Transverse colon (tissue), 4 donors: ENCODE measurements around the gene ORC2. TPM values are rescaled to one million over a fixed set of nuclear protein-coding genes. Genes with fewer than 3 reads are reported as not detected.

ENCODE experiments used
- DNase-seq: peaks from one replicate; pipeline ENCODE4 v3.0.0-alpha.2; 2019
- H3K27ac ChIP-seq, 4 donors: fragments of 200-600 bp; sonication (generic); 2 replicates each; pipeline ENCODE4 v1.5.1; 2016 to 2018; ENCODE audit warnings: inconsistent platforms in 4 of 4
- H3K27me3 ChIP-seq: fragments of 200-600 bp; sonication (generic); 2 replicates; pipeline ENCODE4 v1.5.1; 2017; ENCODE audit warnings: inconsistent platforms
- H3K36me3 ChIP-seq, 4 donors: fragments of 200-600 bp; sonication (generic); 2 replicates each; pipeline ENCODE4 v1.5.1; 2017 to 2019; ENCODE audit warnings: inconsistent platforms in 4 of 4
- H3K4me1 ChIP-seq, 4 donors: fragments of 200-600 bp; sonication (generic); 2 replicates each; pipeline ENCODE4 v1.5.1; 2017 to 2020; ENCODE audit warnings: inconsistent platforms in 4 of 4
- H3K4me3 ChIP-seq, 4 donors: fragments of 200-600 bp; sonication (generic); 1 replicate in 1 of 4; 2 replicates in 3 of 4; pipeline versions ENCODE4 v1.5.1 to v1.6.1; 2017 to 2019; ENCODE audit warnings: inconsistent platforms in 4 of 4
- H3K9me3 ChIP-seq, 2 donors: fragments of 200-600 bp; sonication (generic); 2 replicates each; pipeline ENCODE4 v1.5.1; 2017 to 2019; ENCODE audit warnings: inconsistent platforms in 2 of 2
- EP300 ChIP-seq: sonication (generic); formaldehyde crosslinking; IDR thresholded peaks from one replicate; pipeline ENCODE4 v1.6.1; 2017; ENCODE audit warnings: antibody characterized with exemption, low read depth
- POLR2A ChIP-seq: fragments of 450-650 bp; IDR thresholded peaks from one replicate; pipeline ENCODE4 v1.6.1; 2016; ENCODE audit warnings: antibody characterized with exemption, mild to moderate bottlenecking, moderate library complexity
- POLR2AphosphoS5 ChIP-seq, 3 donors: sonication (generic); formaldehyde crosslinking; IDR thresholded peaks; one replicate each; pipeline ENCODE4 v1.6.1; 2016; ENCODE audit warnings: antibody characterized with exemption in 3 of 3
- WGBS, 2 donors: methylation state at CpG; one replicate each; pipeline ENCODE4 v1.1.5; 2018; ENCODE audit warnings: low coverage in 1 of 2; 5-methylcytosine and 5-hydroxymethylcytosine counted together
- in situ Hi-C, 4 donors: fragments of 200-750 bp; cut with MboI; loops; one replicate each; pipeline versions ENCODE4 v1.15.0 to v1.15.1; 2017; ENCODE audit warnings: low sequenced_read_pairs in 3 of 4, low pct_ligation_motif_present in 1 of 4, low pct_unique_long_range_greater_than_20kb in 1 of 4
- intact Hi-C: fragments of 100-400 bp; cut with DNase I; formaldehyde crosslinking; loops from one replicate; pipeline ENCODE4 v1.15.1; 2023; ENCODE audit warnings: low total_unique reads
- total RNA-seq, 4 donors: library from RNA; depleted of rRNA; stranded (reverse); fragments of >200 nt; gene quantifications; one replicate each; pipeline ENCODE4 v1.1.0, GENCODE V29; 2016
- TF ChIP-seq, protein P1 (sequence below), 5 experiments: fragments of 200-600 bp in 3 of 5; fragments of 450-650 bp in 2 of 5; sonication (generic) in 3 of 5; IDR thresholded peaks; 1 replicate in 2 of 5; 2 replicates in 3 of 5; pipeline ENCODE4 v1.5.1; 2016 to 2017; ENCODE audit warnings: antibody characterized with exemption in 5 of 5, inconsistent platforms in 3 of 5, mild to moderate bottlenecking in 2 of 5, moderate library complexity in 1 of 5

The ORC2 gene
- total RNA-seq, 4 donors from 2014 or later, result 15.1 to 30.5 (median 20.8) TPM

DNA sequence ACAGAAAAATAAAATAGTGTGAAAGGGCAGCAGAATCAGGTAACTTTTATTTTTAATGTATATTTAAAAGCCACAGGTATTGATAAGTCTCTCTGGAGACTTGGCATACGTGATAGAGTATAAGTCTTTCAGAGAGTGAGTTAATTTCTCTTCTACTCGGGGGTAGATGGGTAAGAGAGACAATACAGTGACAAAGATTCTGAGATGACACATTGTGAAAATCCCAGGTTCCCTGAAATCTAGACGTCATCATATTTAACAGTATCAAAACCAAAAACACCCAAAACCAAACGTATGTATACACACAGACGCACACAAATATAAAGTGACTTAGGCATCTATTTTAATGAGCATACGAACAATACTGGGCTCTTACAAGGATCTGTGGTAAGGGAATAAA, 41.0 kb downstream of the ORC2 start:
- TF ChIP-seq EP300 (no peak), POLR2AphosphoS5 (IDR thresholded peaks at IDR 0.05) (no peak), POLR2A (no peak)
- TF ChIP-seq, protein P1, sequence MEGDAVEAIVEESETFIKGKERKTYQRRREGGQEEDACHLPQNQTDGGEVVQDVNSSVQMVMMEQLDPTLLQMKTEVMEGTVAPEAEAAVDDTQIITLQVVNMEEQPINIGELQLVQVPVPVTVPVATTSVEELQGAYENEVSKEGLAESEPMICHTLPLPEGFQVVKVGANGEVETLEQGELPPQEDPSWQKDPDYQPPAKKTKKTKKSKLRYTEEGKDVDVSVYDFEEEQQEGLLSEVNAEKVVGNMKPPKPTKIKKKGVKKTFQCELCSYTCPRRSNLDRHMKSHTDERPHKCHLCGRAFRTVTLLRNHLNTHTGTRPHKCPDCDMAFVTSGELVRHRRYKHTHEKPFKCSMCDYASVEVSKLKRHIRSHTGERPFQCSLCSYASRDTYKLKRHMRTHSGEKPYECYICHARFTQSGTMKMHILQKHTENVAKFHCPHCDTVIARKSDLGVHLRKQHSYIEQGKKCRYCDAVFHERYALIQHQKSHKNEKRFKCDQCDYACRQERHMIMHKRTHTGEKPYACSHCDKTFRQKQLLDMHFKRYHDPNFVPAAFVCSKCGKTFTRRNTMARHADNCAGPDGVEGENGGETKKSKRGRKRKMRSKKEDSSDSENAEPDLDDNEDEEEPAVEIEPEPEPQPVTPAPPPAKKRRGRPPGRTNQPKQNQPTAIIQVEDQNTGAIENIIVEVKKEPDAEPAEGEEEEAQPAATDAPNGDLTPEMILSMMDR (IDR thresholded peaks at IDR 0.05), result no peak
- H3K36me3 ChIP-seq, result peaks cover 0 to 62% (median 31%) of the 10 kb centered on the region in 4 donors
- no peaks in the 10 kb centered on the region for H3K27me3 ChIP-seq
- H3K27ac ChIP-seq, result no peak overlapping the region
- WGBS, 2 donors, result 83 to 88% methylated on average over 3 to 6 of the region's 6 CpGs
- intact Hi-C loops (no loop called here), in situ Hi-C loops (loop anchor here in 3 of 4 donors (25.0 kb wide), 3 partner anchors 140 to 465 kb away; partner anchors contain the start of genes HYCC2 (in 2 of the 3) and NDUFB3 (in 2 of the 3))
- no peaks in the 10 kb centered on the region for H3K4me1 ChIP-seq
- no peak overlapping the region for H3K4me3 ChIP-seq
- no peaks in the 10 kb centered on the region for H3K9me3 ChIP-seq
- no peak for DNase-seq

DNA sequence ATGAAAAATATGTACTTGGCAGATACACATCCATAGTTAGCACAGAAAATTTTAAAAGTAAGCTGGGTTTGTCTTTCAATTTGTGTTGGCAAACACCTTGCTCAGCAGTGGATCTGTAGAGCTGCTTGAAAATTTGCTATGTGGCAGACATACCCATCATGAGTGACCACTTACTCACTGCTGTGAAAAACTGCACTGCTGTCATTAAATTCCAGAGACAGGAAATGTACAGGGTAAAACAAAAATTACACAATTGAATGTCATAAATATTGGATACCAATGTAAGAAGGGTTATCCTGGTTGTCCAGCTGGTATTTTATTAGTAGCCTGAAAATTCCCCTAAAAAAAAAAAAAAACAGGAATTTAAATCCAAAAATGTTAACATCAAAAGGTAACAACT, 49.8 kb downstream of the ORC2 start:
- no peak for DNase-seq
- no peaks in the 10 kb centered on the region for H3K27me3 ChIP-seq
- no peak overlapping the region for H3K4me3 ChIP-seq
- H3K9me3 ChIP-seq, result no peaks in the 10 kb centered on the region
- H3K36me3 ChIP-seq, result peaks cover 0 to 63% (median 29%) of the 10 kb centered on the region in 4 donors
- in situ Hi-C loops (loop anchor here in 3 of 4 donors (5.0 to 25.0 kb wide), 4 partner anchors 149 to 474 kb away; partner anchors contain the start of genes HYCC2 (in 2 of the 3) and NDUFB3 (in 2 of the 3)), intact Hi-C loops (no loop called here)
- H3K27ac ChIP-seq, result no peak overlapping the region
- no peaks in the 10 kb centered on the region for H3K4me1 ChIP-seq
- TF ChIP-seq POLR2AphosphoS5 (IDR thresholded peaks at IDR 0.05) (no peak), POLR2A (no peak), EP300 (no peak)
- TF ChIP-seq, protein P1 (IDR thresholded peaks at IDR 0.05), result no peak

DNA sequence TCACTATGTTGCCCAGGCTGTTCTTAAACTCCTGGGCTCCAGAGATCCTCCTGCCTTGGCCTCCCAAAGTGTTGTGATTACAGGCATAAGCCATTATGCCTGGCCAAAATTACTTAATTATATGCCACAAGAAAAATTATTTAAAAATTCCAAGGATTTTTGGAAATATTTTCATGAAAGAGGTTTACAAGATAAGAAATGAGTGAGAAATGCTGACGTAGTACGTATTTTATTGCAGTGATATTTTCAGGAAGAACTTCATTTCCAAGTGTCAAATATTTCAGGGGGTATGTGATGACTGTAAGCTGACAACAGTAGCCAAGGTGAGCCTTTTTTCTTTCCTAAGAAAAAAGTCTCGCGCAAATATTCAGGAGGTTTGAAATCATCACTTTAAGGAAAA, 53.5 kb downstream of the ORC2 start:
- Histone ChIP-seq H3K4me1 (no peaks in the 10 kb centered on the region), H3K27me3 (no peaks in the 10 kb centered on the region), H3K36me3 (peaks cover 0 to 48% (median 18%) of the 10 kb centered on the region in 4 donors), H3K4me3 (no peak overlapping the region), H3K27ac (no peak overlapping the region), H3K9me3 (no peaks in the 10 kb centered on the region)
- 89 to 96% methylated on average over 4 of the region's 4 CpGs for WGBS, 2 donors
- DNase-seq, result no peak
- intact Hi-C loops (loop anchor here (10.0 kb wide), 1 partner anchor 265 kb away; no protein-coding TSS in a partner anchor), in situ Hi-C loops (loop anchor here (5.0 to 25.0 kb wide), 6 partner anchors 152 to 477 kb away; partner anchors contain the start of genes HYCC2 (in 4 of the 4) and NDUFB3 (in 4 of the 4))
- TF ChIP-seq, protein P1 (IDR thresholded peaks at IDR 0.05), result no peak
- TF ChIP-seq EP300 (no peak), POLR2A (no peak), POLR2AphosphoS5 (IDR thresholded peaks at IDR 0.05) (no peak)

GRCh38 chr2:200905618-200906296, 57.7 kb downstream of the ORC2 start:
- peak; percentile 82 for DNase-seq
- Histone ChIP-seq H3K27me3 (no peaks in the 10 kb centered on the region), H3K4me1 (no peaks in the 10 kb centered on the region), H3K4me3 (no peak overlapping the region), H3K36me3 (peaks cover 0 to 27% (median 13%) of the 10 kb centered on the region in 4 donors), H3K9me3 (no peaks in the 10 kb centered on the region), H3K27ac (no peak overlapping the region)
- TF ChIP-seq POLR2AphosphoS5 (IDR thresholded peaks at IDR 0.05), result no peak
- TF ChIP-seq POLR2A, result no peak
- TF ChIP-seq, protein P1 (IDR thresholded peaks at IDR 0.05), result peak; percentile 45 to 68 (median 60)
- no peak for TF ChIP-seq EP300
- in situ Hi-C loops (loop anchor here (10.0 to 25.0 kb wide), 5 partner anchors 157 to 482 kb away; partner anchors contain the start of genes HYCC2 (in 4 of the 4) and NDUFB3 (in 4 of the 4)), intact Hi-C loops (loop anchor here (10.0 kb wide), 1 partner anchor 269 kb away; no protein-coding TSS in a partner anchor)
- 0 to 45% methylated on average over 1 to 2 of the region's 2 CpGs for WGBS, 2 donors
